Smooth muscle cell (in vitro differentiated cells): ENCODE results near the gene C17orf113. TPM values are rescaled to one million over a fixed set of nuclear protein-coding genes. Genes with fewer than 3 reads are reported as not detected.

Source experiments
- DNase-seq: peaks from one replicate; lab custom pipeline; 2025; ENCODE audit not compliant: unreplicated experiment; lab: John Stamatoyannopoulos, UW
- H2AFZ ChIP-seq: fragments of 200-600 bp; sonication (generic); 2 replicates; pipeline ENCODE4 v1.6.0; 2016; ENCODE audit warnings: antibody characterized with exemption, low read depth, mild to moderate bottlenecking
- H3F3A ChIP-seq: fragments of 200-600 bp; sonication (generic); 2 replicates; pipeline ENCODE4 v1.6.0; 2017; ENCODE audit warnings: antibody characterized with exemption, low read depth
- H3K27ac ChIP-seq: fragments of 200-600 bp; sonication (generic); 2 replicates; pipeline ENCODE4 v1.5.1; 2016; ENCODE audit warnings: low read depth, mild to moderate bottlenecking
- H3K27me3 ChIP-seq: fragments of 200-600 bp; sonication (generic); 2 replicates; pipeline ENCODE4 v1.6.1; 2016; ENCODE audit warnings: low read depth, mild to moderate bottlenecking
- H3K36me3 ChIP-seq: fragments of 200-600 bp; sonication (generic); 2 replicates; pipeline ENCODE4 v1.5.1; 2016; ENCODE audit warnings: low read depth
- H3K4me1 ChIP-seq: fragments of 200-600 bp; sonication (generic); 2 replicates; pipeline ENCODE4 v1.5.1; 2016; ENCODE audit warnings: low read depth
- H3K4me2 ChIP-seq: fragments of 200-600 bp; sonication (generic); 2 replicates; pipeline ENCODE4 v1.6.0; 2016; ENCODE audit warnings: mild to moderate bottlenecking
- H3K4me3 ChIP-seq: fragments of 200-600 bp; sonication (generic); 2 replicates; pipeline ENCODE4 v1.5.1; 2016; ENCODE audit warnings: mild to moderate bottlenecking
- H3K79me2 ChIP-seq: fragments of 200-600 bp; sonication (generic); 2 replicates; pipeline ENCODE4 v1.6.0; 2016; ENCODE audit warnings: low read depth, mild to moderate bottlenecking
- H3K9ac ChIP-seq: fragments of 200-600 bp; sonication (generic); 2 replicates; pipeline ENCODE4 v1.6.0; 2016; ENCODE audit warnings: low read depth
- H3K9me3 ChIP-seq: fragments of 200-600 bp; sonication (generic); replicated peaks from 2 replicates; pipeline ENCODE4 v1.5.1; 2016; ENCODE audit warnings: low read depth
- H4K20me1 ChIP-seq: fragments of 200-600 bp; sonication (generic); 2 replicates; pipeline ENCODE4 v1.6.0; 2016; ENCODE audit warnings: low read depth
- CTCF ChIP-seq: fragments of 200-600 bp; sonication (generic); IDR thresholded peaks from 2 replicates; pipeline ENCODE4 v1.5.1; 2017; ENCODE audit warnings: borderline replicate concordance, mild to moderate bottlenecking, antibody characterized with exemption; ENCODE audit not compliant: insufficient read depth, poor library complexity, severe bottlenecking
- WGBS: methylation state at CpG from one replicate; pipeline ENCODE4 v1.1.7; 2016; ENCODE audit warnings: low lambda C conversion rate; 5-methylcytosine and 5-hydroxymethylcytosine counted together
- polyA plus RNA-seq: library from polyadenylated mRNA; unstranded; fragments of >200 nt; fragmentation: Nextera tagmentation; extraction: Ambion mirVana; gene quantifications from 2 replicates; pipeline ENCODE4 v1.2.1, GENCODE V29; 2016
- total RNA-seq: library from RNA; depleted of rRNA; stranded (reverse); fragments of >200 nt; gene quantifications from 2 replicates; pipeline ENCODE4 v1.2.3, GENCODE V29; 2014

C17orf113 gene
- total and polyA plus RNA-seq, 2 experiments from 2014 or later, result 0.38 to 0.49 TPM

DNA sequence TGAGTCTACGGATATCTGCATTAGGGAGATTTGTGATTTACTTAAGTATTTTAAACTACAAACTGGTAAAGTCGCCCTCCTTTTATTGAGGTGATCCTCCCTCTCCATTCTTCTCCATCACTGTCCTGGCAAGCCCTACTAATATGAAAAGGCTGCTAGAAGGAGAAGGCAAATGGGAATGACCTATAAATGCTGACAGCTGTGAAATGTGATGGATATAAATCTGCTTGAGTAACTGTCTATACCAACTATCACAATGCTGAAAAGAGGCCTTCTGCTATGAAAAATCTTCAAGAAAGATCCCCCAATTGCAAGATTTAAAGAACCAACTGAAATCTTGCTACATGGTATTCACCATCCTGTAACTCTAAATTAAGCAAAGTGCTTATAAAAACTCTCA is 48.7 kb downstream of the C17orf113 start:
- Histone ChIP-seq H3K4me3 (no peak overlapping the region), H3K4me1 (no peaks in the 10 kb centered on the region), H3K27ac (no peak overlapping the region), H3F3A (peaks cover 6% of the 10 kb centered on the region), H3K9ac (no peak overlapping the region), H3K79me2 (peaks cover 65% of the 10 kb centered on the region), H3K36me3 (peaks cover 6% of the 10 kb centered on the region), H4K20me1 (peaks cover 95% of the 10 kb centered on the region), H3K27me3 (no peaks in the 10 kb centered on the region), H2AFZ (no peak overlapping the region), H3K4me2 (no peak overlapping the region), H3K9me3 (no peaks in the 10 kb centered on the region)
- WGBS, result 100% methylated on average over 2 of the region's 2 CpGs
- TF ChIP-seq CTCF, result no peak
- DNase-seq, result no peak

DNA sequence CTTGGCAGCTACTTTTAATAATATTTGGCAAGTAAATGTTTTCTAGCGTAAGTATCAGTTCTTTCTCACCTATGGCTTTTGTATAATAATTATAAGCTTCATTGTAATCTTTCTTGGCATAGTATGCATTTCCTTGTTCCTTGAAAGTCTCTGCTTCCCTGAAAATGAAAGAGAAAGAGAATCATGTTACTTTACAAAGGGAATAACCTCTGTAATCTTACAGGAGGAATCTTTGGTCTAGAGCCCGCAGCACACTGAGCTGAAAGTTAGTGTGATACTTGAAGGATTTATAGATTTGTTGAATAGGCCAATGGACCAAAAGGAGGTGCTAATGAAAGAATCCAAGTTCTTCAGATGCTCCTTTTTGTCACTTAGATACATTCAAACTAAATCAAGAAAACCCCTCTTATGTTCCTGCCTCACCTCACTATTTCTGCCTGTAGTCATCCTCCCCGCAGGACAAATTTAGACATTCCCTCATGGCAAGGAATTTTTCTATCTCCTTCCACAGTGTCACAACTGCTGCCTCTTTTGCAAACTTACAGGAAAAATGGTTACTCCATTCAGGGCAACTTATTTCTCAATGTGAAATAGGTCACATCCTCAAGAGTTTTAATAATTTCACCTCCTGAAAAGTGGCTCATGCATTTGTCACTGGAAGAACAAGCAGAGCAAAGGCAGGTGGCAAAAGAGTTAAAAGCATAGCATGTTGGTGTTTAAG is 49.8 kb downstream of the C17orf113 start:
- no peak overlapping the region for H3K4me3 ChIP-seq
- H3K79me2 ChIP-seq, result peaks cover 53% of the 10 kb centered on the region
- no peaks in the 10 kb centered on the region for H3K9me3 ChIP-seq
- H4K20me1 ChIP-seq, result peaks cover 95% of the 10 kb centered on the region
- WGBS, result 100% methylated on average over 3 of the region's 3 CpGs
- no peak for TF ChIP-seq CTCF
- H2AFZ ChIP-seq, result no peak overlapping the region
- H3K9ac ChIP-seq, result no peak overlapping the region
- no peak overlapping the region for H3K27ac ChIP-seq
- no peak for DNase-seq
- peaks cover 6% of the 10 kb centered on the region for H3K36me3 ChIP-seq
- no peaks in the 10 kb centered on the region for H3K27me3 ChIP-seq
- H3K4me2 ChIP-seq, result no peak overlapping the region
- no peaks in the 10 kb centered on the region for H3K4me1 ChIP-seq
- peaks cover 6% of the 10 kb centered on the region for H3F3A ChIP-seq

DNA sequence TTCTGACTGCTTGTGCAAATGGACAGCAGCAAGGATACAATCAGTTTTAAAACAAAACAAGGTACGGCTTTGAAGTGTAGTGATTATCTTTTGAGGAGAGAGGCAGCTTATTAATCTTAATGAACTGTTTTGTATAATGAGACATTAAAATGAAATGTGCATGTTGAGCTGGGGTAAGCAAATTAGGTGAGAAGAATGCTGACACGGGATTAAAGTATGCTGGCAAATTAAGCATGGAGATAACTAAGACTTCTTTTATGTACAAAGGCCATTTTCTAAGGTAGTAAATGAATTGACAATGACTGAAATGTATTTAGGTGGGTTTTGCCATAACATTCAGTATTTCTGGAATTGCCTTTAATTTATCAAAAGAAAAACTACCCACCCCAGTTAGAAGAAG is 51.9 kb downstream of the C17orf113 start:
- Histone ChIP-seq H3K4me2 (no peak overlapping the region), H3K36me3 (peaks cover 8% of the 10 kb centered on the region), H4K20me1 (peaks cover 81% of the 10 kb centered on the region), H3K4me3 (no peak overlapping the region), H3K9ac (no peak overlapping the region), H2AFZ (no peak overlapping the region), H3F3A (peaks cover 6% of the 10 kb centered on the region), H3K27ac (no peak overlapping the region), H3K9me3 (no peaks in the 10 kb centered on the region), H3K79me2 (peaks cover 32% of the 10 kb centered on the region), H3K27me3 (no peaks in the 10 kb centered on the region), H3K4me1 (no peaks in the 10 kb centered on the region)
- TF ChIP-seq CTCF, result no peak
- no peak for DNase-seq
- WGBS, result 50% methylated on average over 2 of the region's 2 CpGs

DNA sequence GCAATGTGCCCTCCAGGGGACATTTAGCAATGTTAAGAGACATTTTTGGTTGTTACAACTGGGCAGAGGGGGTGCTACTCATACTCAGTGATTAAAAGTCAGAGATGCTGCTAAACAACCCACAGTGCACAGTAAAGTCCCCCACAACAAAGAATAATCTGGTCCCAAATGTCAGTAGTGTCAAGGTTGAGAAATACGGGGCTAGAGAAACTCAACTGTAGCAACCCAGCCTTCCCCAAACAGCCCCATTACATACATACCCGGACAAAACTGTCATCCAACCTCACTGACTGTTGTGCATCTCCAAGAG is 53.6 kb downstream of the C17orf113 start:
- Histone ChIP-seq H3K79me2 (peaks cover 15% of the 10 kb centered on the region), H3K36me3 (peaks cover 18% of the 10 kb centered on the region), H3K9me3 (no peaks in the 10 kb centered on the region), H2AFZ (no peak overlapping the region), H3K9ac (no peak overlapping the region), H3K4me1 (no peaks in the 10 kb centered on the region), H3F3A (no peaks in the 10 kb centered on the region), H3K27me3 (no peaks in the 10 kb centered on the region), H4K20me1 (peaks cover 67% of the 10 kb centered on the region), H3K4me3 (no peak overlapping the region), H3K27ac (peak overlapping the region; percentile 73), H3K4me2 (no peak overlapping the region)
- TF ChIP-seq CTCF, result no peak
- no peak for DNase-seq
- WGBS, result 95% methylated on average over 2 of the region's 2 CpGs
